ENCODE data around the gene INSIG1.

Gene INSIG1

DNA sequence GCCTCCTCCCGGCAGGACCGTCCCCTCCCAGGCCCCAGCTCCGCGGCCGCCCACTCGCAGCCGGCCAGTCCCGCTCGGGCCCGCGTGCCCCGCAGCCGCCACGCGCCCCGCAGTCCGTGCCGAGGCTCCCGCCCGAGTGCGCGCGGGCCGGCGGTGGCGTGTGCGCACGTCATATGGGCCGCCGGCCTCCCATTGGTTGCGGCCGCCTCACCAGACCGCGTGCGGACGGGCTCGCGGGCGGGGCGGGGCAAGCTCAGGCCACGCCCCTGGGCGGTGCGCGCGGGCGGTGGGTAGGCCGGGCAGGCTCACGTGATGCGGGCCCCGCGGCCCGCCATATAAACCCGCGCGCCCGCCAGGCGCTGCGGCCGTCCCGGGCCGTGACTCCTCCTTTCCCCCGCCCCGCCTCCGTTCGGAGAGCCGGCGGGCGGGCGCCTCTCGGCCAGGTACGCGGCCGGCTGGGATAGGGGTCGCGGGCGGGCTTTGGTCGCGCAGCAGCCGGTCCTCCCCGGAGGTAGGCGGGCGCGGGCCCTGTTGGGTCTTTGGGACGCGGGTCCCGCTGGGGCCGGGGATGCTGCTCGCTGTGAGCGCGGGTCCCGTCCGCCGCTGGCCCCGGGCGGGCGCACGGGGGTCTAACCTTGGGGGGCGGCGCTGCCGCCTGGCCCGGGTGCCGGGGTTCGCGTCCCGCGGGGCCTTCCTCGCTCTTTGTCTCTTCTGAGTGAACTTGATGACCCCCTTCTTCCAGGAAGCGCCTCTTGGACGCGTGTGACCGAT lies at the start of gene INSIG1:
INSIG1 (plus strand) TSS at position 362 of the 771 bp plus-strand sequence; CDS start at position 770, 408 bp downstream.
- peak; percentile 98 for DNase-seq (ENCODE audit: low spot score)

DNA sequence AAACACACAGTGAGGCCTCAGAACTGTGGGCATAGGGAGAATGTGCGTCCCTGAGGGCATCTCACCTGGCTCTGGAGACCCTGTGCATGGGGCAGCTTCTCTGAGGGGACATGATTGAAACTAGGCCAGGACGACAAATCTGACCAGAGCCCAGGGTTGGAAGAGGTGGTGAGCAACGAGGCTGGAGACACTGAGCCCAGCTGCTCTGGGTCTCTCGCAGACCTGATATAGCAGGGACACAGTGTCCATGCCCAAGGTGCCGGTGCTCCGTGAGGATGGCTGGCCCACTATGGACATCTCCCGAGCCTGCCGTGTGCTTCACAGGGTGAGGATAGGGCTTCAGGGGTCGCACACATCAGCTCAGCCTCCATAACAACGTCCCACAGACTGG lies 49.3 kb upstream of the INSIG1 start:
- no peak for DNase-seq (ENCODE audit: low spot score)

DNA sequence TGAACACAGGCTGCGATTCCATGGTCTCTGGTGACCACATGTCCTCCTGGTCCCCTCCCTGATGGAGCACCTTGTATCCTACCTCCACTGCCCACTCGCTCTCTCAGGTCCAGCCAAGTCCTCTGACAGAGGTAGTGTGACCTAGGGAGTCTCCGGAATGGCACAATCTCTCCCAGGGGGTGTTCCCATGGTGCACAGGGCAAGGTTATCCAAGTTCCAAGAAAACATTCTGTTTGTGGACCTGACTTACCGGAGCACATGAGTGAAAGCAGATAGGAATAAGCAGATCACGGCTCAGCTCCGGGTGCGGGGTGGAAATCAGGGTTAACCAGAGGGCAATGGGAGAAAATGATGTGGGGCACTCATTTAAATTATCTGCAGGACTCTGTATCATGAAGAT lies 45.8 kb upstream of the INSIG1 start:
- no peak for DNase-seq (ENCODE audit: low spot score)

GRCh38 chr7:155252444-155252887 lies 45.2 kb upstream of the INSIG1 start:
- DNase-seq (ENCODE audit: low spot score): no peak

GRCh38 chr7:155252892-155253501 lies 44.7 kb upstream of the INSIG1 start:
- DNase-seq (ENCODE audit: low spot score): no peak

- DNase-seq (ENCODE audit: low spot score): no peak
Measured at GRCh38 chr7:155254018-155254417, 43.7 kb upstream of the INSIG1 start.

DNA sequence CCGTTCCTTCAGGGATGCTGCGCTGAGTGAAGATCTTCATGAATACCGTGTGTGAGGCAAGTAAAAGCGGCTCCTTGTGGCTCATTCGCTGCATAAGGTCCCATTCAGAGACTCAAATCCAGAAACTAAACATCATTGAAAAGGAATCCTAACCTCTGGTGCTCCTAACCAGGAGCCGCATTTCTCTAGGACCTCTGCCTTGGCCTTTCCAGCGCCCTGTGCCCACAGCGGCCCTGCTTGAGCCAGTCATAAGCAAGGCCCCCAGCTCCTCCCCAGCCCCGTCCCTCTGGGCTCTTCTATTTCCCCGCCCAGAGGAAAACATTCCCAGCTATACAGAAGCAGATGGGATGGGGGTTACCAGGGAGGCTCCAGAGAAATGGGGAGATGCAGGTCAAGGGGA lies 42.6 kb upstream of the INSIG1 start:
- DNase-seq (ENCODE audit: low spot score): no peak

DNA sequence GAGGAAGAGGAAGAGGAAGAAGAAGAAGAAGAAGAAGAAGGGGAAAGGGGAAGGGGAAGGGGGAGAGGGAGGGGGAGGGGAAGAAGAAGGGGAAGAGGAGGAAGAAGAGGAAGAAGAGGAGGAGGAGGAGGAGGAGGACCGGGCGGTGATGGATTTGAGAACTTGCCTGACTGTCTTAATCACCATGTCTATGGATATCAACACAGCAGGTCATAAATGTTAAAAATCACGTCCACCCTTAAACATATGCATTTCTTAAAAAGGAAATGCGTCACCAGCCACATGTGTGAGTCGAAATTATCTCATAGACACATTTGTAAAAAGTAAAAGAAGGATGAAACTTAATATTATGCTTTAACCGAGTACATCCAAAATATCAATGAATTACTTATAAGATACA lies 42.1 kb upstream of the INSIG1 start:
- DNase-seq (ENCODE audit: low spot score): no peak

DNA sequence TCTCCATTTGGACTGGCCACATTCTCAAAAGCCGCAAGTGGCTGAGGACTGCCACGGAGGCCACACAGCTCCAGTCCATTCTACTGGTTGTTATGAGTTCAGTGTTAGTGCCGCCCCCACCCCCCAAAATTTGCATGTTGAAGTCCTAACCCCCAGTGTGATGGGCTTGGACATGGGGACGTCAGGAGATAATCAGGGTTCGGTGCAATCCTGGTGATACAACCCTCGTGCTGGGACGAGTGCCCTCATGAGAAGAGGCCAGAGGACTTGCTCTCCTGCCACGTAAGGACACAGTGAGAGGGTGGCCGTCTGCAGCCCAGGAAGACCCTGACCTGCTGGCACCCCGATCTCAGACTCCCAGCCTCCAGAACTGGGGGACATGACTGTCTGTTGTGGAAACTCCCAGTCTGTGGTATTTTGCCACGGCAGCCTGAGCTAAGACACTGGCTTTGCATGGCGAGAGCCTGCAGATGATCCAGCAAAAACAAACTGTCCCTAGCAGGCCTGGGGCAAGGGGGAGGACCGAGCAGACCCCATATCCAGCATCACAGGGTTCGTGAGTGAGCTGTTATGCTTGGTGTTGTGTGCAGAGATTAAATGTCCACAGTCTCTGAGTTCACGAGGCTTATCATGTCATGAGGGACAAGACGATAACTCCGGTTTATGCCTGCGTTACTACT lies 41.5 kb upstream of the INSIG1 start:
- no peak for DNase-seq (ENCODE audit: low spot score)

GRCh38 chr7:155256761-155257481 lies 40.8 kb upstream of the INSIG1 start:
- DNase-seq (ENCODE audit: low spot score): no peak

DNA sequence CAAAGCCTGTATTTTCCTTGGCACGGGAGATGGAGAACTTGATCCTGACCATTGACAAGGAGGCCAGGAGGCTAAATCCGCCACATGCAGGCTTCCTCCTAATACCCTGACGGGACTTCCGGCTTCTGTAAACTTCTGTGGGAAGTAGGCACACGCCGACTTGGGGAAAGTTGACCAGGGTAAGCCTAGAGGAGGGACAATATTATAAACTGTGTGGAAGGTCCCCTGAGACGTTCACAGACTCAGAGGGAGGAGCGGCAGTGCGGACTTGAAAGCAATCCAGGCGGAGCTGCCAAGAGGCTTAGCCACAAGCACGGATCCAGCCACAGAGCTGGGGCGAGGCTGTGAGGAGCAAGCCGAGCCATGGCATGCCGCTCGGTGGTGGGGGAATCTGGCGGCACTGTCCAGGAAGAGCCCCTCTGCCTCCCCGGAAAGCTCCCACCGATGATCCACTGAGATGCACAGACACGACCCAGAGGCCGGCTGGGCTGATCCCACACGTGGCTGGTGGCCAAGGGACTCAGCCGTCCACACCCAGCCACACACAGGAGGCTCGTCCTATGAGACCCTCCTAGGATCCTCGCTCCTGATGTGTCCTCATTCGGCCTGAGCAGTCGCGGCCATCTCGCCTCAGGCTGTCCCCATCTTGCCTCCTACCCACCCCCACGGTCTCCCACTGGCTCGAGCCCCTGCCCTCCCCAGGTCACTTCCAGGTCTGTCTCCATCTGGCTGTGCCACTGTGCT lies 40.0 kb upstream of the INSIG1 start:
- no peak for DNase-seq (ENCODE audit: low spot score)

DNA sequence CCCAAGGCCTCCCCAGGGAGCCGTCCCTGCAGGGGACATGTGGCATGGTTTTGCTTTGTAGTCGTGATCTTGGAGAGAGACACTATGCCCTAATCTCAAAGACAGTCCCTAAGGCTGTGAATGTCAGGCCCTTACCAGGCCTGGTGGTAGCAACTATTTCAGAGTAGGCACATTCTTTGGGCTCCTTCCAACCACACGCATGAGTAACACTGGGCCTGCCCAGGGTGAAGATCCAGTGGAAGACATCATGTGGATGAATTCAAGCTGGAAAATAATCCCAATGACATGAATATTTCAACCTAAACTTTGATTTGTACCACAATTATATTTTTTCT lies 39.5 kb upstream of the INSIG1 start:
- DNase-seq (ENCODE audit: low spot score): no peak

- DNase-seq (ENCODE audit: low spot score): no peak
Measured at GRCh38 chr7:155259866-155260497, 37.7 kb upstream of the INSIG1 start.

DNA sequence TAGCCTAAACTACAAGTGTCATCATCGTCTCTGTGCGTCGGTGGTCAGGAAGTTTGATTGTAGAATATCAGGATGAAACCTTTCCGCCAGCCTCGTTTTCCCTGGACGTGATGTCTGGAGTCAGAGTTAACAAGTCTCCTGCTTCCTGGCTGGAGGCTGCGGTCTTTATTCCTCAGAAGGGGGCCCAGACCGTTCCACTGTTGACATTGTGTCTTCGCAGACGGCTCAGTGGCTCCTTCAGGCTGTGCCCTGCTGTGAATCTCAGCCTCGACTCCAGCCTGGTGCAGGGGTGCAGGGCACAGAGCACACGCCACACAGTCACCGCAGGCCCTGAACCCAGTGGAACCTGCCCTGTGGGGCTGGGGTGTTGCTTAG lies 37.2 kb upstream of the INSIG1 start:
- DNase-seq (ENCODE audit: low spot score): no peak

DNA sequence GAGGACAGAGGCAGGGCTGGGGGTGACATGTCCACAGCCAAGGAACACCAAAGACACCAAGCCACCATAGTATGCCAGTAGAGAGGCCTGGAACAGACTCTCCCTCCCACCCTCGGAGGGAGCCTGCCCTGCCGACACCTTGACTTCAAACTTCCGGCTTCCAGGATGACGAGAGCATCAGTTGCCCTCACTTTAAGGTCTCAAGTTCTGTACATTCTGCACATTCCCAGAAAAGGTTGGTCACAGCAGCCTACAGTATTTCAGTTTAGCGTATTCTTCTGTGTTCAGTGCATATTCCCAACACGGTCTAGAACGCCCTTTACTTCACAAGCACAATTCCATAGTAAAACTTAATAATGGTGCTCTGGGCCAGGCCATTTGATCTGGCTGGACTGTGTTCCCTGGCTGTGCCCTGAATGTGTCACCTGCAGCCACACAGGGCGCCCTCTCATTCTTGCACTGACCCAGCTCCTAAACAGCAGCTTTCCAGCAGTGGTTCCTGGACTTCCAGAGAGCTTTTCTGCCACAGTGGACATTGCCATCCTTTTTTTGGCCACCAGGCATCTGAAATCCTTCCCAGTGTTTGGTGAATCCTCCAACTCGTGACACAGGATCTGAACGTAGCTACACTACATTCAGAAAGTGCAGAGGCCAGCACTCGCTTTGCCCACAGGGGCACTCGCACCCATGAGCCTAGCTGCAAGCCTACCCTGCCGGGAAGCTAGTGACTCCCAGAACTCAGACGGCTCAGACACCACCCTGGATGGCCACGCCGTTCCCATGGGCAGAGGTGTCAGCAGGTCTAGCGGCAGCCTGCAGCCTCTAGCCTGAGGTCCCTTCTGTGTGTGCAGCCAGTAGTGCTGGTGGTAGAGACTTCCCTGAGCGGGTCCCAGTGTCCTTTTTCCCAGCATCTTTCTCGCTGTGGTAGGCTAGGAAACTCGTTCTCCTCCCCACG lies 36.4 kb upstream of the INSIG1 start:
- DNase-seq (ENCODE audit: low spot score): no peak

DNA sequence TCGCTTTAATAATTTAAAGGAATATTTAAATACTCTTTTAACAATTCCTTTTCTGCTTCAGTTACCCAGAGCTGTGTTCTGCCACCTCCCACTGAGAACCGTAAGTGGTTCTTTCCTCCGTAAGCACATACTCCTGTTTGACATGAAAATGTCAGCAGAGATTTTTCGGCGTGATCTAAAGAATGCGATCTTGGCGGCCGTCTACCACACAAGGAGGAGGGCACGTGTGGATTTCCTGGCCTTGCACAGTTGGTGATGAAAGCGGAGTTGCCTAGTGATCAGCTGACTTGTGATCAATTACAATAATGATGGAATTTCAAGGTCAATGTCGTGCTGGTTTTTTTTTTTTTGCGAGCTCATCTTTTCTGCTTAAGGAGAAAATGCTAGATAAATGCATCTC lies 35.6 kb upstream of the INSIG1 start:
- no peak for DNase-seq (ENCODE audit: low spot score)

GRCh38 chr7:155263051-155263450 lies 34.6 kb upstream of the INSIG1 start:
- DNase-seq (ENCODE audit: low spot score): no peak

DNA sequence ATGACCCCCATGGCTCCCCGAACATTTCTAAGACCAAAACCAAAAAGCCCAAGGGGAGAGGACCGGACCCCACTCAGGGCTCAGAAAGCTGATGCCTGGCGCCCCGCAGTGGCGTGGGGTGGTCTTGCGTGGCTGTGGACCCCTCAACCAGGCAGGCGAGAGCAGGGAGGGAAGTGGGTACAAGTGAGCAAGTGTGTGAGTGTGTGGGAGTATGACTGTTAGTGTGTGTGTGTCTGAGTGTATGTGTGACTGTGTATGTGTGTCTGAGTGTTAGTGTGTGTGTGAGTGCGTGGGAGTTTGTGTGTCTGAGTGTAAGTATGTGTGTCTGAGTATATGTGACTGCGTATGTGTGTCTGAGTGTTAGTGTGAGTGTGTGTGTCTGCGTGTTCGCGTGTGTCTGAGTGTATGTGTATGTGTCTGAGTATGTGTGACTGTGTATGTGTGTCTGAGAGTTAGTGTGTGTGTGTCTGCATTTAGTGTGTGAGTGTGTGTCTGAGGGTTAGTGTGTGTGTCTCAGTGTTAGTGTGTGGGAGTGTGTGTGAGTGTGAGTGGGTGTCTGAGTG lies 34.0 kb upstream of the INSIG1 start:
- no peak for DNase-seq (ENCODE audit: low spot score)

GRCh38 chr7:155265144-155265543 lies 32.5 kb upstream of the INSIG1 start:
- DNase-seq (ENCODE audit: low spot score): no peak

- DNase-seq (ENCODE audit: low spot score): no peak
Measured at GRCh38 chr7:155265961-155266360, 31.7 kb upstream of the INSIG1 start.
